Measurements from ENCODE around the gene PSKH1.

PSKH1 gene

DNA sequence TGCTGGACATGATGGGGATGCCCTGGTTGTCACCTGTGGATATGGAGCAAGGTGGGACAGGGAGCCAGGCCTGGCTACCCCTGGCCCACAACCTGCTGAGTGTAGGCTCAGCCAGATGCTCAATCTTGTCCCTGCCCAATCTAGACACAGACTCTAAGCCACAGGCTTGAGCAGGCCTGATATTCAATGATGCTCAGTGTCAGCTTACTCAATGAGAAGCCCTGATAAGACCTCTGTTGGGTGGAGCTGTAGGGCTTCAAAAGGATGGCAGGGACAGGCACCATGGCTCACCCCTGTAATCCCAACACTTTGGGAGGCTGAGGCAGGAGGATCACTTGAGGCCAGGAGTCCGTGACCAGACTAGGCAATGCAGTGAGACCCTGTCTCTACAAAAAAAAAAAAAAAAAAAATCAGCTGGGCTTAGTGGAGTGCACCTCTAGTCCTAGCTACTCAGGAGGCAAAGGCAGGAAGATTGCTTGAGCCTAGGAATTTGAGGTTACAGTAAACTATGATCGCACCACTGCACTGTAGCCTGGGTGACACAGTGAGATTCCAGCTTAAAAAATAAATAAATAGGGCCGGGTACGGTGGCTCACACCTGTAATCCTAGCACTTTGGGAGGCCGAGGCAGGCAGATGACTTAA is 47.5 kb downstream of the PSKH1 start:
- DNase-seq (ENCODE audit: low read depth, low spot score) = no peak

DNA sequence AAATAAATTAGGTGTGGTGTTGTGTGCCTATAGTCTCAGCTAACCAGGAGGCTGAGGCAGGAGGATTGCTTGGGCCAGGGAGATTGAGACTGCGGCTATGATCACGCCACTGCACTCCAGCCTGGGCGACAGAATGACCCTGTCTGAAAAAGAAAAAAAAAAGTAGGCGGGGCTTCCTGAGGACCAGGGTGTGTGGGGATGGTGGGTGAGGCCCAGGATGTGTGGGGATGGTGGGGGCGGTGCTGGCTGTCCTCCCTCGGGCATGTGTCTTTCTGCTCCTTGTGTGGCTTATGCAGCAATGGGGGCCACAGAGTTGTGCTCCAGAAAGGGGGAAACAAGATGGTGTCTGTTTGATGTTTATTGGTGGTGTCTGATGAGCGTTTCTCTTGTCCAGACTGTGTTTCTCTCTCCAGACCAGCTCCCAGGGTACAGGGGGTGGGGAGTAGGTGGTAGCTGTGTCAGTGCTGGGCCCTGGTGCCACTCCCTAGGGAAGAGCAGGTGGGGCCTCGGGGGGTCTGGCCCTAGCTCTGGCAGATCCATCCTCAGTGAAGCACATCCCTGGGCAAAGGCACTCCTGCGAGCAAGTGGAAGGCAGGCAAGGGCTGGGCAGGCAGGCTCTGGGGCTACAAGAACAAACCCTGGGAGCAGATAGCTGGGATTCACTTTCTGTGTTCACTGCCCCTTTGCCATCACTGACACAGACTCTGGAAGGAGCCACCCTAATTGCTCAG is 48.6 kb downstream of the PSKH1 start:
- DNase-seq (ENCODE audit: low read depth, low spot score) = no peak

DNA sequence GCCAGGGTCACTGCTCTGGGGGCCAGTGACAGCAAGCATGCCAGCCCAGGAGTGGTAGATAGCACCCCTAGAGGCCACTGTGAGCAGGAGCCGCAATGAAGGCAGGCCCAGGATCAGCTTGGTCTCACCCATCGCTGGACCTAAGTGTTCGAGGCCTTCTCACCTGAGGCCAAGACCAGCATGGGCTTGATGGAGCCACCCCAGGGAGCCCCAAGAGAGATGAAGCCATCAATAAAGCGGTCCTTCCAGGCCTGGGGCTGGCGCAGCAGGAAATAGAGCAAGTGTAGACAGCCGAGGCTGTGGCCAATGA is 49.1 kb downstream of the PSKH1 start:
- no peak for DNase-seq (ENCODE audit: low read depth, low spot score)

DNA sequence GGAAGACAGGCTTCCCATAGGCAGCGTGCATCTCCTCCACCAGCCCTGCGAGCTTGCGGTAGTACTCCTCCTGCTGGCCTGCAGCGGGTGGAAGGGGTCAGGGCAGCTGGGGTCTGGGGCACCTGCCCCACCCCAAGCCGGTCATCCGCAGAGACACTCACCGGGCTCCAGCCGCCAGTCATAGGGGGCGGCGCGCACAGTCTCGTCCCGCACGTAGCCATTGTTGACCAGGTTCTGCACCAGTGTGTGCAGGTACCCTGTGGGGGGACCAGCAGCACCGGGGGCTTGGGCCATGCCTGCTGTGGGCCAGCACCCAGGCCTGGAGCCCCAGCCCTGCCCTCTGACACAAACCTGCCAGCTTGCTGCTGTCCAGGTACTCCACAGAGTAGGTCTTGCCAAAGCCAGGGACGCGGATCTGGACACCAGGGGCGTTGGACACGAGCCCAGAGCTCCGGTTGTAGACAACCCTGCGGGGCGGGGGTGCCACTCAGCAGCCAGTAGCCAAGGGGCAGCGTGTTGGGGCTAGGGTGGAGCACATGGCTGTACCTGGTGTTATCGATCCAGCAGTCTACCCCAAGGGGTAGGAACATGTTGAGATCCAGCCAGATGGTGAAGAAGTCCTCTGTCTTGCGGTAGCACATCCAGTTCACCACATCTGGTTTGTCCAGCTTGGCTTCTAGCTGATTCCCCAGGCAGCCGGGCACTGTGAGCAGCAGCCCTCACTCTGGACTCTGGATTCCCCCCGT is 49.6 kb downstream of the PSKH1 start:
- no peak for DNase-seq (ENCODE audit: low read depth, low spot score)

DNA sequence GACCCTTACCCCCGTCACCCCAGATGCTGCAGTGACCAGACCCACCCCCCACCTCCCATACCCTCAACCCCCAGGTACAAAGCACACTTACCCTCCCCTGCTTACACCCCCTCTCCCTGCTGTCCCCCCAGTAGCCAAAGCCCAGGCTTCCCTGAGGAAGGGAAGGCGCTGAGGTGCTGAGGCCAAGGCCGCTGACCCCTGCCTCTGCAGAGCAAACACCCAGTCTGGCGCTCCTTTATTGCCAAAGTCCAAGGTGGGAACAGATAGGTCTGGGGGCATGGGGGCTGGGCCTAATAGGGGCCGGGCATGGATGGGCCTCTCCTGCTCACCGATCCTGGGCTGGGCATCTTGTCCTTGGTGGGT is 50.2 kb downstream of the PSKH1 start:
- no peak for DNase-seq (ENCODE audit: low read depth, low spot score)

DNA sequence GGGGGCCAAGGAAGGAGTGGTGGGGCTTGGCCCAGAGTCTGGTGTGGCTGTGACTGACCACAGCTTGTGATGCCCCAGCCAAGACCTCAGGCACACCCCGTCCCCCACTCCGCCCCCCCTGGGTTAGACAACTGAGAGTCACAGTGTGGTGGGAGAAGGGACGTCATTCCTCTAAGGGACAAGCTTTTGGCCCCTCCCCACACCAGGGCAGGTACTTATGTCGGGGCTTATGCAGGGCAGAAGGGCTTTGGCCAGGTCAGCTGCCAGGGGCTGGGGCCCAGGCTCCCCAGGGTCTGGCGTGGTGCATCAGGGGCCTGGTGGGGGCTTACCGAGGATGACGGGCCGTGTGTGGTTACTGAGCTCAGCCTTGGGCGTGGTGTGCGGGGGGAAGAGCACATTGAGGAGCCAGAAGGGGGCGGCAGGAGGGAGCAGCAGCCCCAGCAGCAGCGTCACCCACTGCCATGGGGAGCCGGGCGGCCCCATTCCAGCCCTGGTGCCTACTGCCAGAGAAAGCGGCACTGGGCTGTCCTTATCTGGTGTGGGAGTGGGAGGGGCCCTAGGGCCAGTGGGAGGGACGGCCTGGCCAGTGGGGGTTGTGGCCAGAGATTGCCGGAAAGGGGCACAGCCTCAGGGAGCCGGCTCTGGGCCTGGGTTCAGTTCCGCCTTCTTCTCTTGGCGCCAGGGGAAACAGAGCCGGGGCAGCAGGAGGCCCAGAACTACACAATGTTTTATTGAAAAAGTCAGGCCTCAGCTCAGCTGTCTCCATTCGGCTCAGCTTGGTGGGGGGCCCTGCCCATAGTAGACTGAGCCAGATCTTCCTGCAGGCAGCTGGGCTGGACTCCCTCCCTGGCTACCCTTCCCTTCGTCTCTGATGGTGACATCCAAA is 50.8 kb downstream of the PSKH1 start, which contains the start of gene LCAT:
Gene LCAT, minus strand, starts transcription at position 502 of the 886 bp plus-strand sequence. Its CDS starts 19 bp downstream, at position 483.
- DNase-seq (ENCODE audit: low read depth, low spot score) = peak; percentile 47

DNA sequence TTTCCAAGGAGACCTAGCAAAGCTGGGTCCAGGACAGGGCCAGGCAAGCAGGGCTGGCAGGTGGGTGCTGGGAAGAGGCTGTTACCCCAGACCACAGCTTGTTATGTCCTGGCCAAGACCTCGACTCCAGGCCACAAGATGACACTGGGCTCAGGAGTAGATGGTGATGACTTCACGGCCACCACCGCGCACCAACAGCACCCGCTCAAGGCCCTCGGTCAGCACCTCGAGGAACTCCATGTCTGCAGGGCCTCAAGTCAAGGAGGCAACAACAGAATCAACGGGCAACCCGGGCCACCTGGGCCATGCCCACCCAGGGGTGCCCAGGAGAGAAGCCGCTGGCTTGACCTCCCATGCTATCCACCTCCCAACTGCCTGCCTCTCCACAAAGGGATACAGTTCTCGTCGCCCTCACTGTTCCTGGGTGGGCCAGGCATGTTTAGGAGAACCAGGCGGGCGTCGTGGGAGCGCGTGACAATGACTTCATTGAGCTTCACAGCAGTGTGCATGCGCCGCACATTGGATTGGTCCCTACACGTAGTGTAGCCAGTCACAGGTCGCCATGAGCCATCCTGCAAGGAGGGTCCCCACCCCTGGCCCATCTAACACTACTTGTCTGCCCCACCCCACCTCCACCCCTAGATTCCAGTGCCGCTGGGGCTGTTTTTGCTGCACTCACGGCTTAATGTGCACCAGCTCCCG is 51.8 kb downstream of the PSKH1 start:
- no peak for DNase-seq (ENCODE audit: low read depth, low spot score)

DNA sequence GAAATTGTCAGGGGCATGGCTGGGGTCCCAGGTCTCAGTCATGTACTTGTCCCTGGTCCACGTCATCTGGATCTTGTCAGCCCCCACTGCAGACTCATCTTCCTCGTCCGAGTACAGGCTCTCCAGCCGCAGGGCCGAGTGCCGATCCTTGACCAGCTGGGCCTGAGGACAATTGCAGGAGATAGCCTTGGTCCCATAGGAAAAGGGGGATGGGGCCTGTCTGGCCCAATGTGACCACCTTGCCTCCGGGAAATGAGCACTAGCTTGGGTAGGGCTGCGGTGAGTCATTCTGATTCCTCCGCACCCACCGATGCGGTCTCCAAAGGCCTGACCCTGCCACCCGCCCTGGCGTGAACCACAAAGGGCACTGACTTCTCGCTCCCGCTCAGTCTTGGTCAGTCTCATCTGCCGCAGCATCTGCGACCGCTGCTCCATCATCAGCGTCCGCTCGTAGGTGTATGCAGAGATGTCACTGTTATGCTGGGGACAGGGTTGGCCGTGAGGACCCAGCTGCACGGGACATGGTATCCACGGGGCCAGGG is 52.4 kb downstream of the PSKH1 start:
- no peak for DNase-seq (ENCODE audit: low read depth, low spot score)

DNA sequence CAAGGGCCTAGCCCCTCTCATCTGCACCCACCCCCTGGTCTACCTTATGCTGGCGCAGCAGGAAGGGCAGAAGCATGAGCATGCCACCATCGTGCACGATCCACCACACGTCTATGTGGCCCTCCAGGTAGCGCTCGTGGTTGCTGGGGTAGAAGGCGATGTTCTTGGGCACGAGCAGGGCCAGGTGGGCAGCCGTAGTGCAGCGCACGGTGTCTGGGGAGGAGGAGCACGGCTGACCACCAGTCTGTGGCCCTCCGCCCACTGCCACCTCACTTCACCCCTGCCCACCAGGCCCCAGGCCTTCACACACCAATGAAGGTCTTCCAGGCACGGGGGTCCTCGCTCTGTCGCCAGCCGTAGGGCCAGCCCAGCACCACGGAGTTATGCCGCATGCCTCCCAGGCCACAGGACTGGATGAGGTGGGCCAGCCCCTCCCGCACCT is 53.1 kb downstream of the PSKH1 start:
- DNase-seq (ENCODE audit: low read depth, low spot score) = no peak

DNA sequence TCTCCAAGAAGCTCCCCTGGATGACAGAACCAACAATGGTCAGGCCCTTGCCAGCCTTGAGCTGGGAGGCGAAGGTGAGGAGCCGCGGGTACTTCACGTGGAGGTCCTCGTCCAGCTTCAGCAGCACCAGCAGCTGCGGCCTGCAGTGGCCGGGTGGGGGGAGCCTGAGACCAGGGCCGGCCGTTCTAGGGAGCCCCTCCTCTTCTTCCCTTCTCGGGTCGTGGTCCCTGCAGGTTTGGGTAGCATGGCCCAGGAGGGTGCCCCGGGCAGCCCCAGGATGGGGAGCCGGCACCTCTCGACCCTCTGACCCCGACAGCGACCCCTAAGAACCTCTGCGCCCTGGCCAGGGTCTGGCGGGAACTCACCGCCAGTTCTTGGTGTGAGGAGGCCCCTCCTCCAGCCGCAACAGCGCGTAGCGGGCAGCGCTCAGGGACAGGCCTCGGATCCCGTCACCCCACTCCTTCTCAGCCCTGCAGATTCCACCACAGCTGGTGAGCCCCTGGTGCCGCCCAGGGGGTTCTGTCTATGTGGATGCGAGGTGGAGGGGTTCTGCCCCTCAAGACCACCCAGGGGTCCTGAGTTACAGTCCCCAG is 54.0 kb downstream of the PSKH1 start:
- DNase-seq (ENCODE audit: low read depth, low spot score) = no peak

DNA sequence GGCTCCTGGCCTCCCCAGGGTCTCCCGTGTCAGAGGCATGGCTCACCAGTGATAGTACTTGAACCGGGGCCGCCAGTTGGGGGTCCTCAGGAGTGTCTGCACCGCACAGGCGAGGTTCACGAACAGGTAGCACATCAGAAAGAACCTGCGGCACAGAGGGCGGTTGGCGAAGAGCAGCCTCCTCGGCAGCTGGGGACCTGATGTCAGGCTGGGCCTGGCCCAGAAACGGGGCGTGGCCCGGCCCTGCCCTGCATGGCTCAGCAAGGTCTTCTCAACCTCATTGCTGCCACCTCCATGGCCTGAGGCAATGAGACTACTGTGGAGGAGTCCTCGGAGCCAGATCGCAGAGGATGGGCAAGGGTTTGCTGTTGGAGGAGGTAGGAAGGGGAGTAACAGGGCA is 55.0 kb downstream of the PSKH1 start:
- DNase-seq (ENCODE audit: low read depth, low spot score) = no peak

DNA sequence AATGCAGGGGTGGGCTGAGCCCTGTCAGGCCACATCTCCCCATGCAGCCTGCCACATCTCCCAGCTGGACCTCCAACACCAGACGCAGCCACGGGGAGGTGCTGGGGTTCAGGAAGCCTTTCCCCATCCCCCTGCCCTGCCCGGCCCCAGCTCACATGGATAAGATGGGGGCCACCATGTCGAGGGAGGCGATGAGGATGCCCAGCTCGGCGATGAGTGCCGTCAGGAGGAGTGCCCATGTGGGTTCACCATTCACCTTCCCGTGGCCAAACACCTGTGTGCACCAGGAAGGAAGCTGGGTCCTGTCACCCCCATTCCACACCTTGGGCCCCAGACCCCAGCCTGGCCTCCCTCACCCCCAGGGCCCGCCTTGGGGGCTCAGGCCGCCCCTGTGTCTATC is 56.6 kb downstream of the PSKH1 start:
- no peak for DNase-seq (ENCODE audit: low read depth, low spot score)

DNA sequence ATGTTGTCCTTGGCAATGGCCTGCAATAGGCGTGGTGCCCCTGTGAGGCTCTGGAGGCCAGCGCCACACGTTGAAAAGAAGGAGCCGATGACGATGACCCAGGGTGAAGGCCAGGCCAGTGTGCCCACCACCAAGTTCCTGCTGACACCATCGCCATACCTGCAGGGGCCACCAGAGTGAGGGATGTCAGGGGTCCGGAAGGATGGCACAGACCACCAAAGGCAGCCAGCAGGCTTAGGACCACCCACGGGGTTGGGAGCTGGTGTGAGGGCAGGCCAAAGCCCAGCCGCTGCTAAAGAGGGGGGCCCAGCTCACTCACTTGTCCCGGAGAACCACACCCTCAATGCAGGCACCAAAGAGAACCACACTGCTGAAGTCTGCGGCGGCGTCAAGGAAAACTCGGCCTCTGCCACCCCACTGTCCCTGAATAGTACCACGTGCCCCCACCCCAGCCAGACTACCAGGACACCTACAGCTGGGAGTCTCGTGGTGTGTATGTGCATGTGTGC is 57.3 kb downstream of the PSKH1 start:
- DNase-seq (ENCODE audit: low read depth, low spot score) = no peak

DNA sequence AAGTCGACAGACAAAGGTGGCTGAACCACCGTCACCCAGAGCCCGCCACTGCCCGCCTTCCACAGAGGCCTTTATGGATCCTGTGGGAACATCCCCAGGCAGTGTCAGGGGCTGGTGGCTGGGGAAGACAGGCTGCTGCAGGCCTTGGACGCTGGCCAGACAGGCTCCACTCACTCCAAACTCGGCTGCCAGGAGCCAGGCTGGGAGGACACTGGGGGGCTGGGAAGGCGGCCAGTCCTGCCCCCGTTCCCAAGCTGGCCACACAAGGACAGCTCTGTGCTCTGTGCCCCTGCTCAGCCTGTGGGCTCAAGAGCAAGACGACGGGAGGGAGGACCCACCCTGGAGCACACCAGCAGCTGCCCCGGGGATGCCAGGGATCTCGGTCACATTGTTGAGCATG is 58.4 kb downstream of the PSKH1 start:
- DNase-seq (ENCODE audit: low read depth, low spot score) = no peak

DNA sequence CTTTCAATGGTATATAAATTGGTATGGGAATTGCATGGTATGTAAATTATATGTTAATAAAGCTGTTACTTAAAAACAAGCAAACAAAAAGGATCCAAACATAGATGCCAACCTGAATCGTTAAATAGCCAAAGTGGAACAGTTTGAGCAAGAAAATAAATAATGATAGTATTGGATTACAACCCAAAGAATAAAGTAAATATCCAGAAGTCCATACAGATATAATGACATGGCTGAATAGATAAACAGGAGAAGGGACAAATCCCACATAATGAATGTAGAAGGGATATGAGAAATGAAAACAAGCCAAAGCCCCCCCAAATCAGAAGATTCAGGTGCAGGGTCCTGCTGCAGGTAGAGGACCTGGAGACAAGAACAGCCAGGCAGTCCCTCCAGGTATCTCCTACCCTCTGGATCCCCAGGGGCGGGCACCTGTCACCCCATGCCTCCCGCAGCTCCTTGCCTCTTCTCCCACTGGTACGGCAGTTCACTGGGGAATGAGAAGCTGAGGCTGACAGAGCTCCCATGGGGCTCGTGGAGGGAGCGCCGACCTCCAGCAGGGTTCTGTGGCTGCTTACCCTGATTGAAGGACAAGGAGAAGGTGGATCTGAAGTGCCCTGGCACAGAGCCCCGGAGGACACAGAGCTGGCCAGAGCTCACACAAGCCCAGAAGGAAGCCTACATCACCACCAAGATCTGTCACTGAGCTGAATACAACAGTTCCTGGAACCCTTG is 60.8 kb downstream of the PSKH1 start:
- no peak for DNase-seq (ENCODE audit: low read depth, low spot score)

DNA sequence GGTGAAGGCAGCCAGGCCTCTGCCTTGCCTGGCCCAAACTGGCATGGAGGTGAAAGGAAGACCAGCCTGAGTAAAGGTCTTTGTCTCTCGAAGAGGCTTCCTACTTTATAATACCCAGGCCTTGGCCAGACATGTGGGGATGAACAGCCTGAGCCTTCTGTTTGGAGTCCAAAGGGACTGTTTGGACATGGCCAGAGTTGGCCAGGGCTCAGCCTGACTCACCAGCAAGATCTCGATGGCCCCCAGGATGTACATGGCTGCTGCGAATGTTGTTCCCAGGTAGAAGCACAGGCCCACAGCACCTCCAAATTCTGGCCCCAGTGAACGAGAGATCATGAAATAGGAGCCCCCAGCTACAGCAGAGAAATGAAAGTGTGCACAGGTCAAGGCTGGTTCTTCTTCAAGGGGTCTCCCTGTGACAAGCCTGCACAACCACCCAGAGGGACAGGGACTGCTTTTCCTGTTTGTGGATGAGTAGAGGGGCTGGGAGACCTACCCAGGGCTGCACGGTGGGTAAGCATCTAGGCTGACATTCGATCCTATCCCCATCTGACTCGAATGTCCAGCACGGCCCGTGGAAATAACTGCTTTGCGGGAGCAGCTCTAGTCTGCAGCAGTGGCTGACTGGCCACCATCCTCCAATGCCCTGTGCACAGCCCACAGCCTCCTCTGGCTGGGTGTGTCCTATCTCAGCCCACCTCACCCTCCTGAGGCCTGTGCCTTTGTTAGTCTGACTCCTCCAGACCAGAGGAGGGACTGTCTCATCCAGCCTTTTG is 61.6 kb downstream of the PSKH1 start:
- DNase-seq (ENCODE audit: low read depth, low spot score) = no peak

DNA sequence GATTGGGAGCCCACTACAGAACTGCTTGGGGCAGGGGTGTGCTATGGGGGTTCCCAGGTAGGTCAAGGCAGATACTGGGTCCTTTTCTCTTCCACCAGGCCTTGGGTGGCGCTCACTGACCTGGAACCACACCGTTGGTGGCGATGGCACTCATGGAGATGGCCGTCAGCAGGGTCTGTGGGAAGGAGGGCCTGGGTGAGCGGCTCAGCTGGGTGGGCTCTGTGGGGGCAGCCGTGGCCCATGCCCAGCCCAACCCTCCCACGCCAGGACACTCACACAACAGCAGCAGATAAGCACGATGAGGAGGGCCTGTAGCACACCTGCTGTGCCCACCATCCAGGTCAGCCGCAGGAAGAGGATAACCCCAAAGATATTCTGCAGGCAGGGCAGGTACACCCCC is 64.6 kb downstream of the PSKH1 start:
- no peak for DNase-seq (ENCODE audit: low read depth, low spot score)

DNA sequence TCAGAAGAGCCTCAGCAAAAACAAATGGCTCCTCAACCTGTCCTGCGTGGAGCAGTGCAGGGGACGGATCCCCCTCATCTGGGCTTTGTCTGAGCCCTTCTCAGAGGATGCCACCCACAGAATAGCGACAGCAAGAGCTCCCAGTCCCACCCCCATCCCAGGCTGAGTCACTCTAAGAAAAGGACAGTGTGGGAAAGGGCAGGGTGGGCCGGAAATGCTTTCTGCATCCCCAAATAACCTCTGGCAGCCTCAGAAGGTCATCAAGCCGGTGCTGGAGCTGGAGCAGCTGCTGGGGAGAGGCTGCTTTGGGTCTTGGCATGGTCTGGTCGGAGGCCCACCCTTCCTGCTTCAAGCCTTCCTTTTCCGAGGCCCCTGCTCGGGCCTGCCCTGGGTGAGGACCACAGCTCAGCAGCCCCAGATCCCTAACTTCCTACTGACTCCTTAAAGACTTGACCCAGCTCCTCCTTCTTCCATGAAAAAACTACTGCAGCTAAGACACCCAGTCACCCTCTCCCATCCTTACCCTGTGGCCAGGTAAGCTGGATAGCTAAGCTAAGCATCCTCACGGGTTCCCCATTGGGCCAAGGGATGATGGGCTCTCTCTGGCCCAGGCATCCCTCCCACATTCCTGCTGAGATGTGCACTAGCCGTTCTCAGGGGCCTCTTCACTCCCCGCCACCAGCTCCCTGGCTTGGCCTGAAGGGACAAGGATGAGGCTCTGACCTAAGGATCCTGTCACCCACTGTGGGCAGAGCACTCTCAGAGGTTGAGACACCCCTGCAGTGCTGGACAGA is 66.7 kb downstream of the PSKH1 start:
- no peak for DNase-seq (ENCODE audit: low read depth, low spot score)
